ENCODE measurements around the gene C11orf68. TPM values are rescaled to one million over a fixed set of nuclear protein-coding genes. Genes with fewer than 3 reads are reported as not detected.
"Not testable (repeated sequence)": the region's sequence is repeated elsewhere in the genome, so short reads cannot be mapped to it uniquely, and the experiment has no call there.

Gene C11orf68
- total RNA-seq, 1 experiment from 2014 or later, result 31.9 TPM

DNA sequence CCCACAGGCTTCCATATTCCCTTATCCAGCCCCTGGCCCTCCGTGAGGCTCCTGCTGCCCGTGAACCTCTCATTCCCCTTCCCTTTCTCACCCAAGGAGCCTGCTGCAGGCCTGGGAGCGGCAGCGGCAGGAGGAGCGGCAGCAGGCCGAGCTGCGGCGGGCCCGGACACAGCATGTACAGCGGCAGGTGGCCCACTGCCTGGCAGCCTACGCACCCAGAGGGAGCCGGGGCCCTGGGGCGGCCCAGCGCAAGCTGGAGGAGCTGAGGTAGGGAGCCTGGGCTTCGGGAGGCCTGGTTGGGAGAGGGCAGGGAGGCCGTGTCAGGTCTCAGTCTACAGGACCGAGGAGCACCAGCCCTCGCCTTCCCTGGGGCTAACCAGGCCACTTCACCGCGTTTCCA, 34.6 kb upstream of the C11orf68 start:
- ChIA-PET CTCF (interaction anchor here (1.0 to 2.2 kb wide), 3 partner anchors 22 to 65 kb away, joined by 4 to 9 read pairs (median 7); partner anchors contain the start of gene FIBP), POLR2A (interaction anchor here (0.7 kb wide), 1 partner anchor 31 kb away, joined by 3 read pairs; no protein-coding TSS in a partner anchor)
- no peak for ATAC-seq
- peaks cover 3% of the 10 kb centered on the region; the same call in 1 of the 2 replicates for H3K27me3 Mint-ChIP-seq (ENCODE audit: low read depth)
- no peak for DNase-seq (ENCODE audit: low spot score)
- TF ChIP-seq ZNF219 (CRISPR knock-in tag; IDR thresholded peaks at IDR 0.05; ENCODE audit: borderline replicate concordance) (no peak), MXD4 (CRISPR knock-in tag; IDR thresholded peaks at IDR 0.05; ENCODE audit: borderline replicate concordance) (no peak), TEAD4 (CRISPR knock-in tag; IDR thresholded peaks at IDR 0.05) (no peak), ZNF138 (CRISPR knock-in tag; conservative IDR thresholded peaks at IDR 0.05) (no peak), NR3C1 (CRISPR knock-in tag; conservative IDR thresholded peaks at IDR 0.05; ENCODE audit: low read depth) (no peak)
- TF ChIP-seq, protein P1, sequence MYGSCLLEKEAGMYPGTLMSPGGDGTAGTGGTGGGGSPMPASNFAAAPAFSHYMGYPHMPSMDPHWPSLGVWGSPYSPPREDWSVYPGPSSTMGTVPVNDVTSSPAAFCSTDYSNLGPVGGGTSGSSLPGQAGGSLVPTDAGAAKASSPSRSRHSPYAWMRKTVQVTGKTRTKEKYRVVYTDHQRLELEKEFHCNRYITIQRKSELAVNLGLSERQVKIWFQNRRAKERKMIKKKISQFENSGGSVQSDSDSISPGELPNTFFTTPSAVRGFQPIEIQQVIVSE (CRISPR knock-in tag; IDR thresholded peaks at IDR 0.05; ENCODE audit: borderline replicate concordance), result no peak
- TF ChIP-seq, protein P2, sequence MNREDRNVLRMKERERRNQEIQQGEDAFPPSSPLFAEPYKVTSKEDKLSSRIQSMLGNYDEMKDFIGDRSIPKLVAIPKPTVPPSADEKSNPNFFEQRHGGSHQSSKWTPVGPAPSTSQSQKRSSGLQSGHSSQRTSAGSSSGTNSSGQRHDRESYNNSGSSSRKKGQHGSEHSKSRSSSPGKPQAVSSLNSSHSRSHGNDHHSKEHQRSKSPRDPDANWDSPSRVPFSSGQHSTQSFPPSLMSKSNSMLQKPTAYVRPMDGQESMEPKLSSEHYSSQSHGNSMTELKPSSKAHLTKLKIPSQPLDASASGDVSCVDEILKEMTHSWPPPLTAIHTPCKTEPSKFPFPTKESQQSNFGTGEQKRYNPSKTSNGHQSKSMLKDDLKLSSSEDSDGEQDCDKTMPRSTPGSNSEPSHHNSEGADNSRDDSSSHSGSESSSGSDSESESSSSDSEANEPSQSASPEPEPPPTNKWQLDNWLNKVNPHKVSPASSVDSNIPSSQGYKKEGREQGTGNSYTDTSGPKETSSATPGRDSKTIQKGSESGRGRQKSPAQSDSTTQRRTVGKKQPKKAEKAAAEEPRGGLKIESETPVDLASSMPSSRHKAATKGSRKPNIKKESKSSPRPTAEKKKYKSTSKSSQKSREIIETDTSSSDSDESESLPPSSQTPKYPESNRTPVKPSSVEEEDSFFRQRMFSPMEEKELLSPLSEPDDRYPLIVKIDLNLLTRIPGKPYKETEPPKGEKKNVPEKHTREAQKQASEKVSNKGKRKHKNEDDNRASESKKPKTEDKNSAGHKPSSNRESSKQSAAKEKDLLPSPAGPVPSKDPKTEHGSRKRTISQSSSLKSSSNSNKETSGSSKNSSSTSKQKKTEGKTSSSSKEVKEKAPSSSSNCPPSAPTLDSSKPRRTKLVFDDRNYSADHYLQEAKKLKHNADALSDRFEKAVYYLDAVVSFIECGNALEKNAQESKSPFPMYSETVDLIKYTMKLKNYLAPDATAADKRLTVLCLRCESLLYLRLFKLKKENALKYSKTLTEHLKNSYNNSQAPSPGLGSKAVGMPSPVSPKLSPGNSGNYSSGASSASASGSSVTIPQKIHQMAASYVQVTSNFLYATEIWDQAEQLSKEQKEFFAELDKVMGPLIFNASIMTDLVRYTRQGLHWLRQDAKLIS (CRISPR knock-in tag; IDR thresholded peaks at IDR 0.05; ENCODE audit: borderline replicate concordance), result no peak
- H3K27ac Mint-ChIP-seq, result no peak overlapping the region
- no peaks in the 10 kb centered on the region for H3K36me3 Mint-ChIP-seq
- peaks cover 3% of the 10 kb centered on the region; the same call in 1 of the 2 replicates for H3K4me1 Mint-ChIP-seq
- H3K9me3 Mint-ChIP-seq, result no peaks in the 10 kb centered on the region
- no peak overlapping the region for H3K4me3 Mint-ChIP-seq

DNA sequence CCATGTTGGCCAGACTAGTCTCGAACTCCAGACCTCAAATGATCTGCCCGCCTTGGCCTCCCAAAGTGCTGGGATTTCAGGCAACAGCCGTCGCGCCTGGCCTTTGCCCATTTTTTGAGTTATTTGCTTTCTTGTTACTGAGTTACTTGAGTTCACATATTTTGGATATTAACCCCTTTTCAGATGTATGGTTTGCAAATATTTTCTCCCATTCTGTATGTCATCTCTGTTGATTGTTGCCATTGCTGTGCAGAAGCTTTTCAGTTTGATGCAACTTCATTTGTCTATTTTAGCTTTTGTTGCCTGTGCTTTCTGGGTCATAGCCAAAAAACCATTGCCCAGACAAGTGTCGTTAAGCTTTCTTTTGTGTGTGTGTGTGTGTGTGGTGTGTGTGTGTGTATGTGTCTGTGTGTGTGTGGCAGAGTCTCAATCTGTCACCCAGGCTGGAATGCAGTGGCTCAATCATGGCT, 33.2 kb upstream of the C11orf68 start:
- Mint-ChIP-seq H3K4me3 (no peak overlapping the region), H3K4me1 (peaks cover 5% of the 10 kb centered on the region), H3K36me3 (no peaks in the 10 kb centered on the region), H3K27ac (no peak overlapping the region), H3K27me3 (ENCODE audit: low read depth) (no peaks in the 10 kb centered on the region), H3K9me3 (no peaks in the 10 kb centered on the region)
- CTCF ChIA-PET, result interaction anchor here (0.9 to 1.7 kb wide), 3 partner anchors 64 to 70 kb away, joined by 3 to 7 read pairs (median 4); partner anchors contain the start of gene FIBP
- POLR2A ChIA-PET, result no interaction called here
- ATAC-seq (no peak), DNase-seq (ENCODE audit: low spot score) (no peak)
- TF ChIP-seq NR2C2 (CRISPR knock-in tag; IDR thresholded peaks at IDR 0.05) (no peak), GABPB1 (CRISPR knock-in tag; IDR thresholded peaks at IDR 0.05) (peak; percentile 51; the same call in 1 of the 2 replicates)
- TF ChIP-seq, protein P3, sequence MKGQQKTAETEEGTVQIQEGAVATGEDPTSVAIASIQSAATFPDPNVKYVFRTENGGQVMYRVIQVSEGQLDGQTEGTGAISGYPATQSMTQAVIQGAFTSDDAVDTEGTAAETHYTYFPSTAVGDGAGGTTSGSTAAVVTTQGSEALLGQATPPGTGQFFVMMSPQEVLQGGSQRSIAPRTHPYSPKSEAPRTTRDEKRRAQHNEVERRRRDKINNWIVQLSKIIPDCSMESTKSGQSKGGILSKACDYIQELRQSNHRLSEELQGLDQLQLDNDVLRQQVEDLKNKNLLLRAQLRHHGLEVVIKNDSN (CRISPR knock-in tag; IDR thresholded peaks at IDR 0.05), result no peak

DNA sequence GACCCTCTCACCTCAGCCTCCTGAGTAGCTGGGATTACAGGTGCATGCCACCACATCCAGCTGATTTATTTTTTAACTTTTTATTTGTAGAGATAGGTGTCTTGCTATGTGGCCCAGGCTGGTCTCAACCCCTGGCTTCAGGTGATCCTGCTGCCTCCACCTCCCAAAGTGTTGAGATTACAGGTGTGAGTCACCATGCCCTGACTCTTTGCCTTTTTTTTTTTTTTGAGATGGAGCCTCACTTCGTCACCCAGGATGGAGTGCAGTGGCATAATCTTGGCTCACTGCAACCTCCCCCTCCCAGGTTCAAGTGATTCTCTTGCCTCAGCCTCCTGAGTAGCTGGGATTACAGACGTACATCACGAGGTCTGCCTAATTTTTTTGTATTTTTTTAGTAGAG, 32.8 kb upstream of the C11orf68 start:
- H3K4me1 Mint-ChIP-seq; DNase-seq (ENCODE audit: low spot score); POLR2A ChIA-PET; H3K27me3 Mint-ChIP-seq (ENCODE audit: low read depth); ATAC-seq; H3K9me3 Mint-ChIP-seq; H3K36me3 Mint-ChIP-seq; H3K4me3 Mint-ChIP-seq; H3K27ac Mint-ChIP-seq: not testable (repeated sequence)
- CTCF ChIA-PET, result interaction anchor here (0.9 to 1.7 kb wide), 2 partner anchors 63 to 71 kb away, joined by 3 to 7 read pairs; partner anchors contain the start of gene FIBP

DNA sequence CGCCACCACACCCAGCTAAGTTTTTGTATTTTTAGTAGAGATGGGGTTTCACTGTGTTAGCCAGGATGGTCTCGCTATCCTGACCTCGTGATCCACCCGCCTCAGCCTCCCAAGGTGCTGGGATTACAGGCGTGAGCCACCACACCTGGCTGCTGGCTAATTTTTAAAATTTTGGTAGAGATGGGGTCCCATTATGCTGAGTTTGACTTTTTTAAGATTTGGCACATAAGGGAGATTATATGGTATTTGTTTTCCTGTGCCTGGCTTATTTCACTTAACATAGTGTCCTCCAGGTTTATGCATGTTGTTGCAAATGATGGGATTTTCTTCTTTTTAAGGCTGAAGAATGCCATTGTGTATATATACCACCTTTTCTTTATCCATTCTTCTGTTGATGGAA, 31.8 kb upstream of the C11orf68 start:
- ATAC-seq; CTCF ChIA-PET; H3K27ac Mint-ChIP-seq; POLR2A ChIA-PET; DNase-seq (ENCODE audit: low spot score); H3K27me3 Mint-ChIP-seq (ENCODE audit: low read depth); H3K4me3 Mint-ChIP-seq; H3K36me3 Mint-ChIP-seq; H3K9me3 Mint-ChIP-seq: not testable (repeated sequence)
- H3K4me1 Mint-ChIP-seq, result peaks cover 19% of the 10 kb centered on the region
